Activated naive CD8-positive, alpha-beta T cell treated with anti-CD3 and anti-CD28 coated beads for 36 hours (primary cell): ENCODE data around the gene MAN2B1. TPM values are rescaled to one million over a fixed set of nuclear protein-coding genes. Genes with fewer than 3 reads are reported as not detected.
"Not testable (repeated sequence)": the region's sequence is repeated elsewhere in the genome, so short reads cannot be mapped to it uniquely, and the experiment has no call there.

ENCODE experiments used
- DNase-seq: peaks from one replicate; pipeline ENCODE4 v3.0.0; 2021
- H3K27ac Mint-ChIP-seq: one replicate; pipeline ENCODE4 v1.8.0; 2022; ENCODE audit warnings: mild to moderate bottlenecking, moderate library complexity, mixed read lengths
- H3K27me3 Mint-ChIP-seq: one replicate; pipeline ENCODE4 v1.8.0; 2022; ENCODE audit warnings: mild to moderate bottlenecking, mixed read lengths
- H3K36me3 Mint-ChIP-seq: one replicate; pipeline ENCODE4 v1.8.0; 2021; ENCODE audit warnings: mild to moderate bottlenecking, mixed read lengths
- H3K4me1 Mint-ChIP-seq: one replicate; pipeline ENCODE4 v1.8.0; 2021; ENCODE audit warnings: mixed read lengths
- H3K4me3 Mint-ChIP-seq: one replicate; pipeline ENCODE4 v1.8.0; 2022; ENCODE audit warnings: mild to moderate bottlenecking, moderate library complexity, mixed read lengths
- H3K9me3 Mint-ChIP-seq: one replicate; pipeline ENCODE4 v1.8.0; 2022; ENCODE audit warnings: mixed read lengths
- total RNA-seq, 2 experiments: library from RNA; stranded (reverse); gene quantifications; one replicate each; pipeline ENCODE4 v1.2.3, GENCODE V29; 2021

The MAN2B1 gene
- total RNA-seq, 2 experiments from 2014 or later = 111 to 122 TPM

GRCh38 chr19:12656899-12657571 lies 9.5 kb downstream of the MAN2B1 start:
- Mint-ChIP-seq H3K36me3 (peaks cover 40% of the 10 kb centered on the region), H3K9me3 (no peaks in the 10 kb centered on the region), H3K4me3 (no peak overlapping the region), H3K27ac (no peak overlapping the region), H3K4me1 (no peaks in the 10 kb centered on the region), H3K27me3 (no peaks in the 10 kb centered on the region)
- DNase-seq = peak; percentile 32

- Mint-ChIP-seq H3K4me1 (no peaks in the 10 kb centered on the region), H3K36me3 (peaks cover 48% of the 10 kb centered on the region), H3K27ac (no peak overlapping the region), H3K9me3 (no peaks in the 10 kb centered on the region), H3K27me3 (no peaks in the 10 kb centered on the region), H3K4me3 (no peak overlapping the region)
- no peak for DNase-seq
Observed at GRCh38 chr19:12655546-12655945, 11.0 kb downstream of the MAN2B1 start.

GRCh38 chr19:12652219-12652618 lies 14.3 kb downstream of the MAN2B1 start:
- Mint-ChIP-seq H3K27ac (no peak overlapping the region), H3K4me1 (peaks cover 2% of the 10 kb centered on the region), H3K9me3 (no peaks in the 10 kb centered on the region), H3K4me3 (no peak overlapping the region), H3K36me3 (peaks cover 57% of the 10 kb centered on the region), H3K27me3 (no peaks in the 10 kb centered on the region)
- no peak for DNase-seq

GRCh38 chr19:12649941-12650340 lies 16.6 kb downstream of the MAN2B1 start:
- Mint-ChIP-seq H3K9me3 (no peaks in the 10 kb centered on the region), H3K36me3 (peaks cover 37% of the 10 kb centered on the region), H3K27ac (no peak overlapping the region), H3K4me3 (no peak overlapping the region), H3K27me3 (no peaks in the 10 kb centered on the region), H3K4me1 (peaks cover 2% of the 10 kb centered on the region)
- DNase-seq = no peak

GRCh38 chr19:12648088-12648487 lies 18.5 kb downstream of the MAN2B1 start:
- H3K36me3 Mint-ChIP-seq = peaks cover 33% of the 10 kb centered on the region
- H3K27me3 Mint-ChIP-seq = no peaks in the 10 kb centered on the region
- no peak for DNase-seq
- H3K9me3 Mint-ChIP-seq = no peaks in the 10 kb centered on the region
- no peak overlapping the region for H3K4me3 Mint-ChIP-seq
- peaks cover 2% of the 10 kb centered on the region for H3K4me1 Mint-ChIP-seq
- H3K27ac Mint-ChIP-seq = no peak overlapping the region

GRCh38 chr19:12647490-12648071 lies 19.0 kb downstream of the MAN2B1 start:
- Mint-ChIP-seq H3K4me3 (no peak overlapping the region), H3K9me3 (no peaks in the 10 kb centered on the region), H3K27me3 (no peaks in the 10 kb centered on the region), H3K36me3 (peaks cover 33% of the 10 kb centered on the region), H3K4me1 (peaks cover 2% of the 10 kb centered on the region), H3K27ac (no peak overlapping the region)
- peak; percentile 57 for DNase-seq

- peaks cover 2% of the 10 kb centered on the region for H3K4me1 Mint-ChIP-seq
- H3K9me3 Mint-ChIP-seq = no peaks in the 10 kb centered on the region
- peaks cover 30% of the 10 kb centered on the region for H3K36me3 Mint-ChIP-seq
- no peak overlapping the region for H3K4me3 Mint-ChIP-seq
- DNase-seq = no peak
- no peak overlapping the region for H3K27ac Mint-ChIP-seq
- no peaks in the 10 kb centered on the region for H3K27me3 Mint-ChIP-seq
Observed at GRCh38 chr19:12647047-12647446, 19.5 kb downstream of the MAN2B1 start.

GRCh38 chr19:12646551-12646950 lies 20.0 kb downstream of the MAN2B1 start:
- peaks cover 2% of the 10 kb centered on the region for H3K4me1 Mint-ChIP-seq
- H3K9me3 Mint-ChIP-seq = no peaks in the 10 kb centered on the region
- peaks cover 26% of the 10 kb centered on the region for H3K36me3 Mint-ChIP-seq
- no peaks in the 10 kb centered on the region for H3K27me3 Mint-ChIP-seq
- no peak for DNase-seq
- H3K4me3 Mint-ChIP-seq = no peak overlapping the region
- H3K27ac Mint-ChIP-seq = no peak overlapping the region

- Mint-ChIP-seq H3K36me3 (peaks cover 21% of the 10 kb centered on the region), H3K27ac (peak overlapping the region; percentile 45), H3K4me1 (peaks cover 11% of the 10 kb centered on the region)
- DNase-seq, H3K4me3 Mint-ChIP-seq, H3K27me3 Mint-ChIP-seq, H3K9me3 Mint-ChIP-seq: not testable (repeated sequence)
Observed at GRCh38 chr19:12643716-12644115, 22.8 kb downstream of the MAN2B1 start.

GRCh38 chr19:12642506-12642905 lies 24.0 kb downstream of the MAN2B1 start:
- Mint-ChIP-seq H3K4me3 (no peak overlapping the region), H3K9me3 (no peaks in the 10 kb centered on the region)

GRCh38 chr19:12641456-12641855 lies 25.1 kb downstream of the MAN2B1 start:
- no peak for DNase-seq
- H3K36me3 Mint-ChIP-seq = peaks cover 16% of the 10 kb centered on the region
- H3K27me3 Mint-ChIP-seq = no peaks in the 10 kb centered on the region
- H3K4me3 Mint-ChIP-seq = no peak overlapping the region
- H3K9me3 Mint-ChIP-seq = no peaks in the 10 kb centered on the region
- H3K4me1 Mint-ChIP-seq = peaks cover 13% of the 10 kb centered on the region
- H3K27ac Mint-ChIP-seq = no peak overlapping the region

More at GRCh38 chr19:12642506-12642905, 24.0 kb downstream of the MAN2B1 start:
- Mint-ChIP-seq H3K27ac (no peak overlapping the region), H3K4me1 (peaks cover 8% of the 10 kb centered on the region), H3K27me3 (no peaks in the 10 kb centered on the region), H3K36me3 (peaks cover 15% of the 10 kb centered on the region)
- no peak for DNase-seq

- Mint-ChIP-seq H3K4me1 (peaks cover 16% of the 10 kb centered on the region), H3K27me3 (no peaks in the 10 kb centered on the region), H3K27ac (peak overlapping the region; percentile 90), H3K4me3 (peak overlapping the region; percentile 76), H3K9me3 (no peaks in the 10 kb centered on the region), H3K36me3 (peaks cover 19% of the 10 kb centered on the region)
- DNase-seq = peak; percentile 90
Observed at GRCh38 chr19:12639901-12640613, 26.5 kb downstream of the MAN2B1 start.

GRCh38 chr19:12638611-12639182 lies 27.8 kb downstream of the MAN2B1 start:
- DNase-seq = no peak
- H3K27ac Mint-ChIP-seq = no peak overlapping the region
- H3K4me3 Mint-ChIP-seq = no peak overlapping the region
- H3K36me3 Mint-ChIP-seq = peaks cover 20% of the 10 kb centered on the region
- H3K4me1 Mint-ChIP-seq = peaks cover 16% of the 10 kb centered on the region
- H3K9me3 Mint-ChIP-seq = no peaks in the 10 kb centered on the region
- no peaks in the 10 kb centered on the region for H3K27me3 Mint-ChIP-seq

GRCh38 chr19:12636631-12637030 lies 29.9 kb downstream of the MAN2B1 start:
- no peak overlapping the region for H3K27ac Mint-ChIP-seq
- peaks cover 16% of the 10 kb centered on the region for H3K4me1 Mint-ChIP-seq
- no peak for DNase-seq
- no peaks in the 10 kb centered on the region for H3K9me3 Mint-ChIP-seq
- H3K4me3 Mint-ChIP-seq = no peak overlapping the region
- H3K36me3 Mint-ChIP-seq = peaks cover 27% of the 10 kb centered on the region
- no peaks in the 10 kb centered on the region for H3K27me3 Mint-ChIP-seq

- Mint-ChIP-seq H3K4me3 (no peak overlapping the region), H3K36me3 (peaks cover 71% of the 10 kb centered on the region), H3K9me3 (peaks cover 23% of the 10 kb centered on the region), H3K4me1 (peaks cover 4% of the 10 kb centered on the region), H3K27me3 (no peaks in the 10 kb centered on the region), H3K27ac (no peak overlapping the region)
- no peak for DNase-seq
Observed at GRCh38 chr19:12629215-12629614, 37.3 kb downstream of the MAN2B1 start.
